ENCODE data around the gene SRF. TPM values are rescaled to one million over a fixed set of nuclear protein-coding genes. Genes with fewer than 3 reads are reported as not detected.
A peak's percentile ranks its signal among the peaks of the same experiment; 100 is the strongest.

SRF gene
- total RNA-seq, 1 experiment from 2014 or later, result 46.2 TPM

DNA sequence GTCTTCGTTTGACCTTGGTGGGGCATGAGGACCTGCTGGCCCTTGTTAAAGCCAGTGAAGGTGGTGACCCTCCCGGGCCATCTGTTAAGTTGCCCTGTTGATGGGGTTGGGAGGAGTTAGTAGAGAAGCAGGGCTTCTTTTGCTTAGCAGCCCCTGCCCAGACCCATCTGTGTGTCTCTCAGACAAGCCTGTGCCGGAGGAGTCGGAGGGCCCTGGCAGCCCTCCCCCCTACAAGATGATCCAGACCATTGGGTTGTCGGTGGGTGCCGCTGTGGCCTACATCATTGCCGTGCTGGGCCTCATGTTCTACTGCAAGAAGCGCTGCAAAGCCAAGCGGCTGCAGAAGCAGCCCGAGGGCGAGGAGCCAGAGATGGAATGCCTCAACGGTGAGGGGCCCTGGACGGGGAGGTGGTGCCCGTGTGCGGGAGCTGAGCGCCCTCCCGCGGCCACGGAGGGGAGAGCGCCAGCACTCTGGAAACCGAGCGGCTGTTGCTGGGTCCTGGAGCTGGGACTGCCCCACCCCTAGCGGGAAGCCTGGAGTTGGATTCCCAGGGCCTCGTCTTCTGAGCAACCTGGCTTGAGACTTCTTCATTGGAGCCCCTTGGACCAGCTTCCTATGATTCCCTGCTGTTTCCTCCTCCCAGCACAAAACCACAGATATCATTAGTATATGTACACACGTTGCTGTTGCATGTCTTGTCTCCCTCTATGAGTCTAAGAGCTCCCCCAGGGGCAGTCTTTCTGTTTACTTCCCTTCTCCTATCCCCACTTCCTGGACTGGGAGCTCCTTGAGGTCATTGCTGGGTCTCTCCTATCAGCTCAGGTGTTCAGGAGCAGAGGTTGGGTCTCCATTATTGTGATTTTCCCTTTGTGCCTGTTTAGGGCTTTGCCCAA is 27.6 kb upstream of the SRF start (continued):
- TF ChIP-seq, protein P1, sequence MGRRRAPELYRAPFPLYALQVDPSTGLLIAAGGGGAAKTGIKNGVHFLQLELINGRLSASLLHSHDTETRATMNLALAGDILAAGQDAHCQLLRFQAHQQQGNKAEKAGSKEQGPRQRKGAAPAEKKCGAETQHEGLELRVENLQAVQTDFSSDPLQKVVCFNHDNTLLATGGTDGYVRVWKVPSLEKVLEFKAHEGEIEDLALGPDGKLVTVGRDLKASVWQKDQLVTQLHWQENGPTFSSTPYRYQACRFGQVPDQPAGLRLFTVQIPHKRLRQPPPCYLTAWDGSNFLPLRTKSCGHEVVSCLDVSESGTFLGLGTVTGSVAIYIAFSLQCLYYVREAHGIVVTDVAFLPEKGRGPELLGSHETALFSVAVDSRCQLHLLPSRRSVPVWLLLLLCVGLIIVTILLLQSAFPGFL (CRISPR knock-in tag; IDR thresholded peaks at IDR 0.05; ENCODE audit: borderline replicate concordance), result no peak
- no peak for TF ChIP-seq GTF2I (CRISPR knock-in tag; conservative IDR thresholded peaks at IDR 0.05)
- TF ChIP-seq ZNF423 (CRISPR knock-in tag; IDR thresholded peaks at IDR 0.05), result no peak
- TF ChIP-seq HMGA2 (CRISPR knock-in tag; IDR thresholded peaks at IDR 0.05), result no peak
- TF ChIP-seq, protein P2, sequence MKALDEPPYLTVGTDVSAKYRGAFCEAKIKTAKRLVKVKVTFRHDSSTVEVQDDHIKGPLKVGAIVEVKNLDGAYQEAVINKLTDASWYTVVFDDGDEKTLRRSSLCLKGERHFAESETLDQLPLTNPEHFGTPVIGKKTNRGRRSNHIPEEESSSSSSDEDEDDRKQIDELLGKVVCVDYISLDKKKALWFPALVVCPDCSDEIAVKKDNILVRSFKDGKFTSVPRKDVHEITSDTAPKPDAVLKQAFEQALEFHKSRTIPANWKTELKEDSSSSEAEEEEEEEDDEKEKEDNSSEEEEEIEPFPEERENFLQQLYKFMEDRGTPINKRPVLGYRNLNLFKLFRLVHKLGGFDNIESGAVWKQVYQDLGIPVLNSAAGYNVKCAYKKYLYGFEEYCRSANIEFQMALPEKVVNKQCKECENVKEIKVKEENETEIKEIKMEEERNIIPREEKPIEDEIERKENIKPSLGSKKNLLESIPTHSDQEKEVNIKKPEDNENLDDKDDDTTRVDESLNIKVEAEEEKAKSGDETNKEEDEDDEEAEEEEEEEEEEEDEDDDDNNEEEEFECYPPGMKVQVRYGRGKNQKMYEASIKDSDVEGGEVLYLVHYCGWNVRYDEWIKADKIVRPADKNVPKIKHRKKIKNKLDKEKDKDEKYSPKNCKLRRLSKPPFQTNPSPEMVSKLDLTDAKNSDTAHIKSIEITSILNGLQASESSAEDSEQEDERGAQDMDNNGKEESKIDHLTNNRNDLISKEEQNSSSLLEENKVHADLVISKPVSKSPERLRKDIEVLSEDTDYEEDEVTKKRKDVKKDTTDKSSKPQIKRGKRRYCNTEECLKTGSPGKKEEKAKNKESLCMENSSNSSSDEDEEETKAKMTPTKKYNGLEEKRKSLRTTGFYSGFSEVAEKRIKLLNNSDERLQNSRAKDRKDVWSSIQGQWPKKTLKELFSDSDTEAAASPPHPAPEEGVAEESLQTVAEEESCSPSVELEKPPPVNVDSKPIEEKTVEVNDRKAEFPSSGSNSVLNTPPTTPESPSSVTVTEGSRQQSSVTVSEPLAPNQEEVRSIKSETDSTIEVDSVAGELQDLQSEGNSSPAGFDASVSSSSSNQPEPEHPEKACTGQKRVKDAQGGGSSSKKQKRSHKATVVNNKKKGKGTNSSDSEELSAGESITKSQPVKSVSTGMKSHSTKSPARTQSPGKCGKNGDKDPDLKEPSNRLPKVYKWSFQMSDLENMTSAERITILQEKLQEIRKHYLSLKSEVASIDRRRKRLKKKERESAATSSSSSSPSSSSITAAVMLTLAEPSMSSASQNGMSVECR (CRISPR knock-in tag; IDR thresholded peaks at IDR 0.05; ENCODE audit: borderline replicate concordance), result peak; percentile 61; the same call in 1 of the 2 replicates
- TF ChIP-seq IRF2 (CRISPR knock-in tag; IDR thresholded peaks at IDR 0.05; ENCODE audit: borderline replicate concordance, low read depth), result no peak
- no peak for TF ChIP-seq ESRRA (CRISPR knock-in tag; IDR thresholded peaks at IDR 0.05; ENCODE audit: borderline replicate concordance)
- TF ChIP-seq, protein P3, sequence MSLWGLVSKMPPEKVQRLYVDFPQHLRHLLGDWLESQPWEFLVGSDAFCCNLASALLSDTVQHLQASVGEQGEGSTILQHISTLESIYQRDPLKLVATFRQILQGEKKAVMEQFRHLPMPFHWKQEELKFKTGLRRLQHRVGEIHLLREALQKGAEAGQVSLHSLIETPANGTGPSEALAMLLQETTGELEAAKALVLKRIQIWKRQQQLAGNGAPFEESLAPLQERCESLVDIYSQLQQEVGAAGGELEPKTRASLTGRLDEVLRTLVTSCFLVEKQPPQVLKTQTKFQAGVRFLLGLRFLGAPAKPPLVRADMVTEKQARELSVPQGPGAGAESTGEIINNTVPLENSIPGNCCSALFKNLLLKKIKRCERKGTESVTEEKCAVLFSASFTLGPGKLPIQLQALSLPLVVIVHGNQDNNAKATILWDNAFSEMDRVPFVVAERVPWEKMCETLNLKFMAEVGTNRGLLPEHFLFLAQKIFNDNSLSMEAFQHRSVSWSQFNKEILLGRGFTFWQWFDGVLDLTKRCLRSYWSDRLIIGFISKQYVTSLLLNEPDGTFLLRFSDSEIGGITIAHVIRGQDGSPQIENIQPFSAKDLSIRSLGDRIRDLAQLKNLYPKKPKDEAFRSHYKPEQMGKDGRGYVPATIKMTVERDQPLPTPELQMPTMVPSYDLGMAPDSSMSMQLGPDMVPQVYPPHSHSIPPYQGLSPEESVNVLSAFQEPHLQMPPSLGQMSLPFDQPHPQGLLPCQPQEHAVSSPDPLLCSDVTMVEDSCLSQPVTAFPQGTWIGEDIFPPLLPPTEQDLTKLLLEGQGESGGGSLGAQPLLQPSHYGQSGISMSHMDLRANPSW (CRISPR knock-in tag; conservative IDR thresholded peaks at IDR 0.05; ENCODE audit: low read depth), result no peak
- TF ChIP-seq, protein P4, sequence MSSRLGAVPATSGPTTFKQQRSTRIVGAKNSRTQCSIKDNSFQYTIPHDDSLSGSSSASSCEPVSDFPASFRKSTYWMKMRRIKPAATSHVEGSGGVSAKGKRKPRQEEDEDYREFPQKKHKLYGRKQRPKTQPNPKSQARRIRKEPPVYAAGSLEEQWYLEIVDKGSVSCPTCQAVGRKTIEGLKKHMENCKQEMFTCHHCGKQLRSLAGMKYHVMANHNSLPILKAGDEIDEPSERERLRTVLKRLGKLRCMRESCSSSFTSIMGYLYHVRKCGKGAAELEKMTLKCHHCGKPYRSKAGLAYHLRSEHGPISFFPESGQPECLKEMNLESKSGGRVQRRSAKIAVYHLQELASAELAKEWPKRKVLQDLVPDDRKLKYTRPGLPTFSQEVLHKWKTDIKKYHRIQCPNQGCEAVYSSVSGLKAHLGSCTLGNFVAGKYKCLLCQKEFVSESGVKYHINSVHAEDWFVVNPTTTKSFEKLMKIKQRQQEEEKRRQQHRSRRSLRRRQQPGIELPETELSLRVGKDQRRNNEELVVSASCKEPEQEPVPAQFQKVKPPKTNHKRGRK (CRISPR knock-in tag; IDR thresholded peaks at IDR 0.05; ENCODE audit: borderline replicate concordance), result no peak
- peak; percentile 55; the same call in 1 of the 2 replicates for TF ChIP-seq FOXP1 (CRISPR knock-in tag; IDR thresholded peaks at IDR 0.05; ENCODE audit: borderline replicate concordance)
- TF ChIP-seq, protein P5, sequence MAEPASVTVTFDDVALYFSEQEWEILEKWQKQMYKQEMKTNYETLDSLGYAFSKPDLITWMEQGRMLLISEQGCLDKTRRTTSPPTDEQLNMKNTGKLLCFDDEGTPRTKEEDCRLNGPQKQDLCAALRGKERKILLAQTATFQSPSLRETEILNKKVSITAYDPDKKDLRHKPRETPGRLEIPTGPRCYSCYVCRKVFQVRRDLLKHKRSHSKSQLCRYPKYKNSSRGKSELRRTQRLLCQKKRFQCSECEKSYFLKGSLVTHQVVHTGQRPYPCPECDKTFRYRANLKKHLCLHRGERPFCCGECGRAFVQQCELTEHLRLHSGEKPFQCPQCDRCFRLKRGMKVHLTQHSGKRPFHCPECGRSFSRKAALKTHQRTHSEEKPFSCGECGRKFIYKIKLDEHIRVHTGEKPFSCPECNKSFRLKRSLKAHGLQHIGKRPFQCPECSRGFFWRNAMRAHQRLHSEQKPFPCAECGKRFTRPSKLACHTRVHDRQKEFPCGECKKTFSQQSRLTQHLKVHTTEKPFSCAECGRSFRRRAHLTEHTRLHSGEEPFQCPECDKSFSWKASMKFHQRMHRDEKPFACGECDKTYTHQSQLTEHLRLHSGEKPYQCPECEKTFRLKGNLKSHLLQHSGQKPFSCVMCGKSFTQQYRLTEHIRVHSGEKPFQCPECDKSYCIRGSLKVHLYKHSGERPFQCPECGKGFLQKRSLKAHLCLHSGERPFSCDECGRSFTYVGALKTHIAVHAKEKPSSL (CRISPR knock-in tag; conservative IDR thresholded peaks at IDR 0.05), result no peak
- TF ChIP-seq, protein P6, sequence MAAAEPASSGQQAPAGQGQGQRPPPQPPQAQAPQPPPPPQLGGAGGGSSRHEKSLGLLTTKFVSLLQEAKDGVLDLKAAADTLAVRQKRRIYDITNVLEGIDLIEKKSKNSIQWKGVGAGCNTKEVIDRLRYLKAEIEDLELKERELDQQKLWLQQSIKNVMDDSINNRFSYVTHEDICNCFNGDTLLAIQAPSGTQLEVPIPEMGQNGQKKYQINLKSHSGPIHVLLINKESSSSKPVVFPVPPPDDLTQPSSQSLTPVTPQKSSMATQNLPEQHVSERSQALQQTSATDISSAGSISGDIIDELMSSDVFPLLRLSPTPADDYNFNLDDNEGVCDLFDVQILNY (CRISPR knock-in tag; IDR thresholded peaks at IDR 0.05), result no peak
- TF ChIP-seq, protein P7, sequence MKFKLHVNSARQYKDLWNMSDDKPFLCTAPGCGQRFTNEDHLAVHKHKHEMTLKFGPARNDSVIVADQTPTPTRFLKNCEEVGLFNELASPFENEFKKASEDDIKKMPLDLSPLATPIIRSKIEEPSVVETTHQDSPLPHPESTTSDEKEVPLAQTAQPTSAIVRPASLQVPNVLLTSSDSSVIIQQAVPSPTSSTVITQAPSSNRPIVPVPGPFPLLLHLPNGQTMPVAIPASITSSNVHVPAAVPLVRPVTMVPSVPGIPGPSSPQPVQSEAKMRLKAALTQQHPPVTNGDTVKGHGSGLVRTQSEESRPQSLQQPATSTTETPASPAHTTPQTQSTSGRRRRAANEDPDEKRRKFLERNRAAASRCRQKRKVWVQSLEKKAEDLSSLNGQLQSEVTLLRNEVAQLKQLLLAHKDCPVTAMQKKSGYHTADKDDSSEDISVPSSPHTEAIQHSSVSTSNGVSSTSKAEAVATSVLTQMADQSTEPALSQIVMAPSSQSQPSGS (CRISPR knock-in tag; IDR thresholded peaks at IDR 0.05; ENCODE audit: borderline replicate concordance, low read depth), result no peak
- no peak for TF ChIP-seq SMAD4 (CRISPR knock-in tag; IDR thresholded peaks at IDR 0.05)
- TF ChIP-seq FOXK1 (CRISPR knock-in tag; IDR thresholded peaks at IDR 0.05), result 0 out of 2 replicates have a peak, but pooled peaks have one; percentile 55
- no peak for TF ChIP-seq NFATC4 (CRISPR knock-in tag; IDR thresholded peaks at IDR 0.05)
- TF ChIP-seq, protein P8, sequence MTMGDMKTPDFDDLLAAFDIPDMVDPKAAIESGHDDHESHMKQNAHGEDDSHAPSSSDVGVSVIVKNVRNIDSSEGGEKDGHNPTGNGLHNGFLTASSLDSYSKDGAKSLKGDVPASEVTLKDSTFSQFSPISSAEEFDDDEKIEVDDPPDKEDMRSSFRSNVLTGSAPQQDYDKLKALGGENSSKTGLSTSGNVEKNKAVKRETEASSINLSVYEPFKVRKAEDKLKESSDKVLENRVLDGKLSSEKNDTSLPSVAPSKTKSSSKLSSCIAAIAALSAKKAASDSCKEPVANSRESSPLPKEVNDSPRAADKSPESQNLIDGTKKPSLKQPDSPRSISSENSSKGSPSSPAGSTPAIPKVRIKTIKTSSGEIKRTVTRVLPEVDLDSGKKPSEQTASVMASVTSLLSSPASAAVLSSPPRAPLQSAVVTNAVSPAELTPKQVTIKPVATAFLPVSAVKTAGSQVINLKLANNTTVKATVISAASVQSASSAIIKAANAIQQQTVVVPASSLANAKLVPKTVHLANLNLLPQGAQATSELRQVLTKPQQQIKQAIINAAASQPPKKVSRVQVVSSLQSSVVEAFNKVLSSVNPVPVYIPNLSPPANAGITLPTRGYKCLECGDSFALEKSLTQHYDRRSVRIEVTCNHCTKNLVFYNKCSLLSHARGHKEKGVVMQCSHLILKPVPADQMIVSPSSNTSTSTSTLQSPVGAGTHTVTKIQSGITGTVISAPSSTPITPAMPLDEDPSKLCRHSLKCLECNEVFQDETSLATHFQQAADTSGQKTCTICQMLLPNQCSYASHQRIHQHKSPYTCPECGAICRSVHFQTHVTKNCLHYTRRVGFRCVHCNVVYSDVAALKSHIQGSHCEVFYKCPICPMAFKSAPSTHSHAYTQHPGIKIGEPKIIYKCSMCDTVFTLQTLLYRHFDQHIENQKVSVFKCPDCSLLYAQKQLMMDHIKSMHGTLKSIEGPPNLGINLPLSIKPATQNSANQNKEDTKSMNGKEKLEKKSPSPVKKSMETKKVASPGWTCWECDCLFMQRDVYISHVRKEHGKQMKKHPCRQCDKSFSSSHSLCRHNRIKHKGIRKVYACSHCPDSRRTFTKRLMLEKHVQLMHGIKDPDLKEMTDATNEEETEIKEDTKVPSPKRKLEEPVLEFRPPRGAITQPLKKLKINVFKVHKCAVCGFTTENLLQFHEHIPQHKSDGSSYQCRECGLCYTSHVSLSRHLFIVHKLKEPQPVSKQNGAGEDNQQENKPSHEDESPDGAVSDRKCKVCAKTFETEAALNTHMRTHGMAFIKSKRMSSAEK (CRISPR knock-in tag; IDR thresholded peaks at IDR 0.05; ENCODE audit: borderline replicate concordance), result no peak

Measured in WTC11 (cell line).